Activated B cell treated with CpG ODN at 0.5 μM for 24 hours (primary cell): ENCODE results near the gene HGD. TPM values are rescaled to one million over a fixed set of nuclear protein-coding genes. Genes with fewer than 3 reads are reported as not detected.

Experiments used
- ATAC-seq: fragments of 200-7000 bp; cut with Tn5 transposase; one replicate; pipeline ENCODE4 v1.10.0; 2021; ENCODE audit warnings: low read depth, mild to moderate bottlenecking, moderate library complexity
- CTCF ChIA-PET: fragments of 350-600 bp; sonication (Branson Sonifier 250); formaldehyde crosslinking; loops from one replicate; lab custom pipeline; 2021; ENCODE audit warnings: antibody characterized with exemption; lab: Charles Lee
- POLR2A ChIA-PET: fragments of 350-600 bp; sonication (Branson Sonifier 250); formaldehyde crosslinking; loops from one replicate; lab custom pipeline; 2021; ENCODE audit warnings: antibody characterized with exemption; lab: Charles Lee
- DNase-seq: peaks from one replicate; pipeline ENCODE4 v3.0.0; 2022
- H3K27ac Mint-ChIP-seq: one replicate; pipeline ENCODE4 v1.8.0; 2020; ENCODE audit warnings: mixed read lengths
- H3K27me3 Mint-ChIP-seq: one replicate; pipeline ENCODE4 v1.8.0; 2021; ENCODE audit warnings: mixed read lengths
- H3K36me3 Mint-ChIP-seq: one replicate; pipeline ENCODE4 v1.8.0; 2021; ENCODE audit warnings: low read depth, mixed read lengths
- H3K4me1 Mint-ChIP-seq: one replicate; pipeline ENCODE4 v1.8.0; 2021; ENCODE audit warnings: mixed read lengths
- H3K4me3 Mint-ChIP-seq: one replicate; pipeline ENCODE4 v1.8.0; 2020; ENCODE audit warnings: mild to moderate bottlenecking, mixed read lengths
- H3K9me3 Mint-ChIP-seq: one replicate; pipeline ENCODE4 v1.8.0; 2020; ENCODE audit warnings: mixed read lengths
- intact Hi-C: fragments of 100-400 bp; cut with micrococcal nuclease; formaldehyde crosslinking; loops from one replicate; pipeline ENCODE4 v1.15.1; 2024
- total RNA-seq: library from RNA; stranded (reverse); gene quantifications from 2 replicates; pipeline ENCODE4 v1.2.3, GENCODE V29; 2022
- TF ChIP-seq, protein P1 (sequence below): fragments of 200-600 bp; IDR thresholded peaks from one replicate; pipeline ENCODE4 v1.8.0; 2022; ENCODE audit warnings: antibody characterized with exemption, mild to moderate bottlenecking

HGD gene
- total RNA-seq, 1 donor from 2014 or later, result 1.0 TPM

DNA sequence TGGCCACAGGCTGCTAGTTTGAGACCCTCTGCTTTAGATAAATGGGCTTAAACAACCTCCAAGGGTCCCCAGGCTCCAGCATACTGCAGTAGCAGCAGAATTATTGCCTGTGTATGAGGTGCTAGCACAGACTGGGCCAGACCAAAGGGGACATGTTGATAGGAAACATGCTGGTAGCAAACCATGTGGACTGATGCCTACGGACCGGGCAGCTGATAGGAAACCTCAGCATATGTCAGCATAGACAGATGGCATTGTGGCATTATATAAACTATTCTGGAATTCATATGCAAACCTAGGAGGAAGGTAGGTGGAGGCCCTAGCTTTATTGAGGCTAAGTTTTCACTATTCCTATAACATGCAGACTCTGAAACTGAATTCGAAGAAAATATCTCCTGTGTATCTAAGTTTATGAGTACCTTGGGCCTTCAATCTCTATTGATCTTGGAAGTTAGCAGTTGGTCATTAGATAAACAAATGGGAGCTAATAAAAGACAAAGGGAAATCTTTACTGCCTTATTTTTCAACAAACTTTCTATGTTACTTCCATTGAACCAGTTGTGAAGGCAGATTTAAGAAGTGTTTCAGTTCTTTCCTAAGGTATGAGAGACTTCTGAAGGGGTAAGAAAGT lies 1.7 kb upstream of the HGD start:
- no peaks in the 10 kb centered on the region for H3K9me3 Mint-ChIP-seq
- H3K4me1 Mint-ChIP-seq, result peaks cover 22% of the 10 kb centered on the region
- intact Hi-C loops, result no loop called here
- H3K27me3 Mint-ChIP-seq, result no peaks in the 10 kb centered on the region
- H3K4me3 Mint-ChIP-seq, result no peak overlapping the region
- no peak for DNase-seq
- TF ChIP-seq, protein P1, sequence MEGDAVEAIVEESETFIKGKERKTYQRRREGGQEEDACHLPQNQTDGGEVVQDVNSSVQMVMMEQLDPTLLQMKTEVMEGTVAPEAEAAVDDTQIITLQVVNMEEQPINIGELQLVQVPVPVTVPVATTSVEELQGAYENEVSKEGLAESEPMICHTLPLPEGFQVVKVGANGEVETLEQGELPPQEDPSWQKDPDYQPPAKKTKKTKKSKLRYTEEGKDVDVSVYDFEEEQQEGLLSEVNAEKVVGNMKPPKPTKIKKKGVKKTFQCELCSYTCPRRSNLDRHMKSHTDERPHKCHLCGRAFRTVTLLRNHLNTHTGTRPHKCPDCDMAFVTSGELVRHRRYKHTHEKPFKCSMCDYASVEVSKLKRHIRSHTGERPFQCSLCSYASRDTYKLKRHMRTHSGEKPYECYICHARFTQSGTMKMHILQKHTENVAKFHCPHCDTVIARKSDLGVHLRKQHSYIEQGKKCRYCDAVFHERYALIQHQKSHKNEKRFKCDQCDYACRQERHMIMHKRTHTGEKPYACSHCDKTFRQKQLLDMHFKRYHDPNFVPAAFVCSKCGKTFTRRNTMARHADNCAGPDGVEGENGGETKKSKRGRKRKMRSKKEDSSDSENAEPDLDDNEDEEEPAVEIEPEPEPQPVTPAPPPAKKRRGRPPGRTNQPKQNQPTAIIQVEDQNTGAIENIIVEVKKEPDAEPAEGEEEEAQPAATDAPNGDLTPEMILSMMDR, result no peak
- no peak for ATAC-seq
- POLR2A ChIA-PET, result no interaction called here
- H3K36me3 Mint-ChIP-seq, result peaks cover 7% of the 10 kb centered on the region
- no peak overlapping the region for H3K27ac Mint-ChIP-seq
- CTCF ChIA-PET, result no interaction called here

DNA sequence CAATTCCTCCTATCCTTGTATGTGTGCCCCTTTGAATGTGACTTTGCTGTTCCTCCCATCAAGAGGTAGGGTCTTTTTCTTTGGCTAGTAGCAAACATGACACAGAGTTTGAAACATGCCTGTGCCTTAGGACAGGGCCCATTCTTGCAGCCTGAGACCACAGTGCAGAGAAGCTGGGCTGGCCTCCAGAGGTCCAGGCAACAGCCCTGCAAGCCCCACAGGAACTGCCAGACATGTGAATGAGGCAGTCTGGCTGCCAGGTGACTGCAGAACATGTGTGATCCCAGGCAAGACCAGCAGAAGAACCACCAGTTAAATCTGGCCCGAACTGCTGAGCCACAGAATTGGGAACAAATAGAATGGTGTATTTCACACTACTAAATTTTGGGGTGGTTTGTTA lies 1.2 kb upstream of the HGD start:
- H3K4me1 Mint-ChIP-seq, result peaks cover 22% of the 10 kb centered on the region
- TF ChIP-seq, protein P1, result no peak
- ChIA-PET POLR2A (no interaction called here), CTCF (no interaction called here)
- no peak for DNase-seq
- ATAC-seq, result no peak
- H3K27me3 Mint-ChIP-seq, result no peaks in the 10 kb centered on the region
- peaks cover 7% of the 10 kb centered on the region for H3K36me3 Mint-ChIP-seq
- no peak overlapping the region for H3K4me3 Mint-ChIP-seq
- intact Hi-C loops, result no loop called here
- H3K9me3 Mint-ChIP-seq, result no peaks in the 10 kb centered on the region
- no peak overlapping the region for H3K27ac Mint-ChIP-seq

DNA sequence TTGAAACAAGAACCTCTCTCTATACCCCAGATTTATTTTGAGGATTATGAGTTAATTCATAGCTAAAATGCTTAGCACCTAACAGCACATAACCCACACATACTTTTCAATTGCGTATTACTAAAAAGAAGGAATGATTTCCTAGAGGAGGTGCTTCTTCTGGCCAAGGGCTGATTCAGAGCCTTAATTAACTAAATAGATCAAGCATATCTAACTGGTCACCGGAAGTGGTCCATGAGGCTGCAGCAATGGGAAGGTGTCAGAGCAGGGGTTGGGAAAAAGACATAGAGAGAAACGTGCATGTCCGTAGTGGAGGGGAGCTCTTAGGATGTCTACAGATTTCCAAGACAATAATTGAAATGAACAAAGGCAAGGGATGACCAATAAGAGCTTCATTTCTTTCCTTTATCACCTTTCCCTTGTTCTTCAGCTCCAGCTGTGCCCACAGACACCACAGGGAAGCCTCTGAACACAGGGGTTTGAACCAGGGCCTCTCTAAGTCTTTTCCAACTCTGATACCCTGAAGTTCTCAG lies 467 bp downstream of the HGD start:
- DNase-seq, result no peak
- peaks cover 7% of the 10 kb centered on the region for H3K9me3 Mint-ChIP-seq
- CTCF ChIA-PET, result no interaction called here
- peaks cover 3% of the 10 kb centered on the region for H3K36me3 Mint-ChIP-seq
- intact Hi-C loops, result no loop called here
- peaks cover 15% of the 10 kb centered on the region for H3K4me1 Mint-ChIP-seq
- no peak overlapping the region for H3K27ac Mint-ChIP-seq
- no peak overlapping the region for H3K4me3 Mint-ChIP-seq
- H3K27me3 Mint-ChIP-seq, result no peaks in the 10 kb centered on the region
- no peak for ATAC-seq
- POLR2A ChIA-PET, result no interaction called here
- TF ChIP-seq, protein P1, result no peak

DNA sequence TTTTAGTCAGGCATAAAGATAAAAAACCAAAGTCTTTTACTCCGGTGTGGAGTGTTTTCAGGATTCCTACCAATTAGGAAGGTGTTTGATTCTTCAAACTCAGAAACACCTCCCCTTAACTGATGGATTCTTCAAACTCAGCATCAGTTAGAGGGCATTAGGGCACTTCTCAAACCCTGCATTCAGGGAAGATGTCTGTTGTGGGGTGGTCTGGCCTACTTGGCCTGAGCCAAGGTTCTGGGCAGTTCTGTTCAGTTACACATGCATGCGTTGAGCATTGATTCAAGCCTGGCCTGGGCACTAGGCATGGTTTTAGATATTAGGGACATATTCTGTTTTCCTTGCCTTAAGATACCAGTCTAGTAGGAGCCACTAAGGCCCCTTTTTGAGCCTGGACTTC lies 1.0 kb downstream of the HGD start:
- Mint-ChIP-seq H3K36me3 (peaks cover 3% of the 10 kb centered on the region), H3K4me1 (peaks cover 14% of the 10 kb centered on the region), H3K27ac (no peak overlapping the region), H3K9me3 (peaks cover 11% of the 10 kb centered on the region), H3K4me3 (no peak overlapping the region), H3K27me3 (no peaks in the 10 kb centered on the region)
- TF ChIP-seq, protein P1, result no peak
- POLR2A ChIA-PET, result no interaction called here
- CTCF ChIA-PET, result no interaction called here
- ATAC-seq (no peak), DNase-seq (no peak)
- intact Hi-C loops, result no loop called here

DNA sequence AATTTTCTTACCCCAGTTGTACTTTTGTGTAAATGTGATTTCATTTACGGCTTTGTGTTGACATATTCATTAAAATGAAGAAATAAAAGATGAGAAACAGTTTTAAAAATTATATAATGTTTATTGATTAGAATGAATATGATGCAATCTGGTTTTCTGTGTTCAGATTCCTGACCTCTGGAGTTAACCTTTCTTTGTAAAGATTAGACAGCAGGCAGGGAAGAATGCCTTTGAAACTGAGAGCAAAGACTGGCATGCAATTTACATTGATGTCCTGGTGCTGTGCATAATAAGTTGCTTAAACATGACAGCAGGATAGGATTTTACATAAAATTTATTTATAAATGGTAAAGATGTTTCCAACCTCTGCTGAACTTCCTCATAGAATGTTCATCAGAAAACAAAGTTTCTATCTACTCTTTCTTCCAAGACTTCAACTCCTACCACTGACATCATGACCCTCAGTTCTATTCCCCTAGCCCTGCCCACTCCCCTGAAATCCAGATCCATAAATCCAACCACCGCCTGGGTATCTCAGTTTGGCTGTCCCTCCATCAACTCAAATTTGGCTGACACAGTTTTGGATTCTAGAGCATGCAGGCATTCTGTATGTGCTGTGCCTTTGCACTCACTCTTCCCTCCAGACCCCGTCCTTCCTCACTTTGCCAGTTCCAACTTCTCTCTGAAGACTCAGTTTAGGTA lies 1.7 kb downstream of the HGD start:
- no peak for DNase-seq
- intact Hi-C loops, result no loop called here
- Mint-ChIP-seq H3K9me3 (peaks cover 11% of the 10 kb centered on the region), H3K27ac (no peak overlapping the region), H3K4me1 (peaks cover 14% of the 10 kb centered on the region), H3K4me3 (no peak overlapping the region), H3K27me3 (peaks cover 4% of the 10 kb centered on the region), H3K36me3 (peaks cover under 1% of the 10 kb centered on the region)
- TF ChIP-seq, protein P1, result no peak
- no peak for ATAC-seq
- POLR2A ChIA-PET, result no interaction called here
- CTCF ChIA-PET, result no interaction called here
